BJ (cell line): Measurements from ENCODE around the gene AQP7. TPM values are rescaled to one million over a fixed set of nuclear protein-coding genes. Genes with fewer than 3 reads are reported as not detected.
"Not testable (repeated sequence)": the region's sequence is repeated elsewhere in the genome, so short reads cannot be mapped to it uniquely, and the experiment has no call there.

Experiments used
- CTCF ChIA-PET: fragments of 350-600 bp; formaldehyde crosslinking; extraction: SDS; loops from one replicate; lab custom pipeline; 2021; ENCODE audit warnings: antibody characterized with exemption, inconsistent platforms; lab: Yijun Ruan, JAX
- POLR2A ChIA-PET: fragments of 300-600 bp; sonication (Branson Sonifier 250); formaldehyde crosslinking; extraction: SDS; loops from one replicate; lab custom pipeline; 2021; ENCODE audit warnings: antibody characterized with exemption; lab: Charles Lee
- DNase-seq: peaks from one replicate; pipeline ENCODE4 v3.0.0-alpha.2; 2011; ENCODE audit warnings: low read depth
- H3K27me3 ChIP-seq: 2 replicates; pipeline ENCODE4 v1.6.0; 2011; ENCODE audit warnings: low read length; ENCODE audit not compliant: control insufficient read depth, insufficient read depth
- H3K36me3 ChIP-seq: 2 replicates; pipeline ENCODE4 v1.5.1; 2011; ENCODE audit warnings: low read length; ENCODE audit not compliant: control insufficient read depth, insufficient read depth
- H3K4me3 ChIP-seq: 2 replicates; pipeline ENCODE4 v1.5.1; 2011; ENCODE audit warnings: low read depth, mild to moderate bottlenecking, control low read depth, low read length
- polyA plus RNA-seq: library from polyadenylated mRNA; depleted of rRNA; stranded (reverse); fragments of >200 nt; gene quantifications from 2 replicates; pipeline ENCODE4 v1.2.3, GENCODE V29; 2011
- TF ChIP-seq, protein P1 (sequence below): IDR thresholded peaks from 2 replicates; pipeline ENCODE4 v1.5.1; 2011; ENCODE audit warnings: low read depth, mild to moderate bottlenecking, control low read depth, inconsistent platforms, low read length, moderate library complexity; ENCODE audit not compliant: insufficient read depth

The AQP7 gene
- polyA plus RNA-seq, 1 experiment: not detected

DNA sequence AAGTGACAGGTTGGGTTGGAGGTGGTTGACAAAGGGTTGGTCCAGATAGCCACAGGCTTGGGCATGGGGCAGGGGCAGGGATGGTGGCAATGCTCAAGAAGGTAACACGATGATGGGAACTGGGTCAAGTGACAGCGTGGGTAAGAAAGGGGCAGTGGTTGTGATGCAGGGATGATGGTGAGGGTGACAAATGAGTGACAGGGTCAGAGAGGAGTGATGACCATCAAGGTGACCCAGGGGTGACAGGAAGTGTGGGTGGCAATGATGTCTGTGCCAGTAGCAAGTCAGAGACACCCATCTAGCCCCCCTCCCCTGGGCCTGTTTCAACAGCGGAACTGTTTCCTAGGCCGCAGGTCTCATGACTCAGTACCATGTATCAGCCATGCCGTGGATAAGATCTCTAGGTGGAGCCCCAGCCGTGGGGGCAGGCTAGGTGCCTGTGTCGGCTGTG lies 24.5 kb upstream of the AQP7 start:
- POLR2A ChIA-PET: no interaction called here
- CTCF ChIA-PET: interaction anchor here (1.2 kb wide), 1 partner anchor 12 kb away, joined by 4 read pairs; no protein-coding TSS in a partner anchor
- no peak for DNase-seq

DNA sequence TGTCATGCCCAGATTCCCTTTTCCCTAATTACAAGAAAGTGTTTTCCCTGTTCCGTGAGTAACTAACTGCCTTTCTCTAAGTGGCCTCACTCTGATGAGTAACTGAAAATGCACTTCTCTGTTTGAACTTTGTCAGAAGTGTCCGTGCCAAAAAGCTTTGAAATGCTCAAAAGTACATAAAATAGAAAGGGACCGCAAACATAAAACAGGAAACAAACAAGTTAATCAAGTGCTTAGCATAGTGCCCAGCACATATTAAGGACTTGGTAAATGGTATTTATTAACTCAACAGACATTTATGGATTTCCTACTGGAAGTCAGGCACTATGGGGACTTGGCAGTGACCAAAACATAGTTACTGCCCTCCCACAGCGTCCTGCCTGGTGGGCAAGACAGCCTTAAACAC lies 22.8 kb upstream of the AQP7 start:
- Histone ChIP-seq H3K27me3 (peaks cover 3% of the 10 kb centered on the region), H3K4me3 (no peak overlapping the region), H3K36me3 (no peaks in the 10 kb centered on the region)
- no peak for DNase-seq
- ChIA-PET POLR2A (no interaction called here), CTCF (no interaction called here)
- TF ChIP-seq, protein P1, sequence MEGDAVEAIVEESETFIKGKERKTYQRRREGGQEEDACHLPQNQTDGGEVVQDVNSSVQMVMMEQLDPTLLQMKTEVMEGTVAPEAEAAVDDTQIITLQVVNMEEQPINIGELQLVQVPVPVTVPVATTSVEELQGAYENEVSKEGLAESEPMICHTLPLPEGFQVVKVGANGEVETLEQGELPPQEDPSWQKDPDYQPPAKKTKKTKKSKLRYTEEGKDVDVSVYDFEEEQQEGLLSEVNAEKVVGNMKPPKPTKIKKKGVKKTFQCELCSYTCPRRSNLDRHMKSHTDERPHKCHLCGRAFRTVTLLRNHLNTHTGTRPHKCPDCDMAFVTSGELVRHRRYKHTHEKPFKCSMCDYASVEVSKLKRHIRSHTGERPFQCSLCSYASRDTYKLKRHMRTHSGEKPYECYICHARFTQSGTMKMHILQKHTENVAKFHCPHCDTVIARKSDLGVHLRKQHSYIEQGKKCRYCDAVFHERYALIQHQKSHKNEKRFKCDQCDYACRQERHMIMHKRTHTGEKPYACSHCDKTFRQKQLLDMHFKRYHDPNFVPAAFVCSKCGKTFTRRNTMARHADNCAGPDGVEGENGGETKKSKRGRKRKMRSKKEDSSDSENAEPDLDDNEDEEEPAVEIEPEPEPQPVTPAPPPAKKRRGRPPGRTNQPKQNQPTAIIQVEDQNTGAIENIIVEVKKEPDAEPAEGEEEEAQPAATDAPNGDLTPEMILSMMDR: no peak

More for the DNA sequence above, 24.5 kb upstream of the AQP7 start:
- H3K27me3 ChIP-seq: no peaks in the 10 kb centered on the region
- no peak overlapping the region for H3K4me3 ChIP-seq
- TF ChIP-seq, protein P1: no peak
- H3K36me3 ChIP-seq: no peaks in the 10 kb centered on the region

DNA sequence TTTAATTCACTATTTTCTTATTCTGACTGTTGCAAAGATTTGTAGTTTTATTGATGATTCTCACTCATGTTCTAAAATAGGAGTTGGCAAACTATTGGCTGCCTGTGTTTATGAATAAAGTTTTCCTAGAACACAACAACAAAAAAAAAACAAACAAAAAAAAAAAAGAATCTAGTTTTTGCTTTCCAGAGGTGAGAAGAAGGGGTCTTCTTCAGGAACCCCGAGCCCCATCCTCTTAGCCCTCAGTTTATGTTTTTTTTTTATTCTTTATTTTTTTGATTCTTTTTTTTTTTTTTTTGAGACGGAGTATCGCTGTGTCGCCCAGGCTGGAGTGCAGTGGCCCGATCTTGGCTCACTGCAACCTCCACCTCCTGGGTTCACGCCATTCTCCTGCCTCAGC lies 22.1 kb upstream of the AQP7 start:
- POLR2A ChIA-PET, CTCF ChIA-PET, H3K4me3 ChIP-seq, H3K27me3 ChIP-seq, H3K36me3 ChIP-seq, DNase-seq: not testable (repeated sequence)

DNA sequence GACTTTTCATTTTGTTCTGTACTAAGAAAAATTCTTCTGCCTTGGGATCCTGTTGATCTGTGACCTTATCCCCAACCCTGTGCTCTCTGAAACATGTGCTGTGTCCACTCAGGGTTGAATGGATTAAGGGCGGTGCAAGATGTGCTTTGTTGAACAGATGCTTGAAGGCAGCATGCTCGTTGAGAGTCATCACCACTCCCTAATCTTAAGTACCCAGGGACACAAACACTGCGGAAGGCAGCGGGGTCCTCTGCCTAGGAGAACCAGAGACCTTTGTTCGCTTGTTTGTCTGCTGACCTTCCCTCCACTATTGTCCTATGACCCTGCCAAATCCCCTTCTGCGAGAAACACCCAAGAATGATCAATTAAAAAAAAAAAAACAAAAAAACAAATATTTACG lies 21.7 kb upstream of the AQP7 start:
- H3K4me3 ChIP-seq, POLR2A ChIA-PET, H3K36me3 ChIP-seq, H3K27me3 ChIP-seq, DNase-seq, CTCF ChIA-PET: not testable (repeated sequence)

DNA sequence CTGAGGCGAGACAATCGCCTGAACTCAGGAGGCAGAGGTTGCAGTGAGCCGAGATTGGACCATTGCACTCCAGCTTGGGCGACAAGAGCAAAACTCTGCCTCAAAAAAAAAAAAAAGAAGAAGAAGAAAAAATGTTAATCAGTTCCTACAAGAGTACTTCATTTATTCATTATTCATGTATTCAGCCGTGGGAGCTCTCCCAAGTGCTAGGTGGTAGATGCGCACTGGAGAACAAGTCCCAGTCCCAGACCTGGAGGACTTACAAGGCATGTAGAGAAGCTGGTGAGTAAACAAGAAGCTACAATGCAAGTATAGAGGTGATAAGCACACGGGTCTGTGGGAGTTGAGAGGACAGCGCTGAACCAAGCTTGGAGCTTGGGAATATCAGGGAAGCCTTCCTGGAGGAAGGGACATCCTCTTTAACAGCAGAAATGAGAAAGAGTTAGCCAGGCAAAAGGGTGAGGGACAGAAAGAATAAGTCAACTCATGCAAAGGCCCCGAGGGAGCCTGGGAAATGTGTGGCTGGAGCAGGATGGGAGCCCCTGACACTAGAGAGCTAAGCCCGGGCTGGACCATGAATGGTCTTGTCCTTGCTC lies 17.4 kb upstream of the AQP7 start:
- ChIA-PET POLR2A (no interaction called here), CTCF (interaction anchor here (0.7 to 8.2 kb wide), 4 partner anchors 29 to 133 kb away, joined by 3 to 111 read pairs (median 3); no protein-coding TSS in a partner anchor)
- DNase-seq: no peak
- no peak overlapping the region for H3K4me3 ChIP-seq
- TF ChIP-seq, protein P1: no peak
- H3K27me3 ChIP-seq: peaks cover 7% of the 10 kb centered on the region
- no peaks in the 10 kb centered on the region for H3K36me3 ChIP-seq

DNA sequence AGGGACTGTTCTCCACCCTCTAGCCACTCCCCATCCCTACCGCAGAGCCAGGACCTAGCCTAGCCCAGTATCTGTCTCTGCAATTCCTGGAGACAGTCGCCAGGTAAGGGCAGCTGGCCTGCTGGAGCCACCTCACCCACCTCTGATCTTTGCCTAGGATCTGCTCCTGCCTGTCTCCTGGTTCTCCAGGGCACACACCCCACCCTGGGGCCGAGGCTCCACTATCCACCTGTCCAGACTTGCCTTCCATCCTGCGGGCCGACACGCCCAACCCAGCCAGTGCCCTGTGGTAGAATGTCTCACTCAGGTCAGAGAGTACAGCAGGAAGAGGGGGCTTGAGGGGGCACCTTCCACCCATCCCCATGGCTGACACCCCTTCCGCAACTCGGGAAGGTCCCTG lies 15.7 kb upstream of the AQP7 start:
- POLR2A ChIA-PET: no interaction called here
- TF ChIP-seq, protein P1: no peak

More for the DNA sequence above, 15.7 kb upstream of the AQP7 start:
- H3K4me3 ChIP-seq: no peak overlapping the region
- CTCF ChIA-PET: interaction anchor here (4.5 to 8.2 kb wide), 3 partner anchors 14 to 131 kb away, joined by 25 to 111 read pairs (median 42); partner anchors contain the start of gene AQP7
- H3K36me3 ChIP-seq: no peaks in the 10 kb centered on the region
- no peak for DNase-seq
- peaks cover 7% of the 10 kb centered on the region for H3K27me3 ChIP-seq
